K562 (cell line): Measurements from ENCODE around the gene IMMP2L. TPM values are rescaled to one million over a fixed set of nuclear protein-coding genes. Genes with fewer than 3 reads are reported as not detected.

Experiments used
- ATAC-seq: fragments of 200-7000 bp; cut with Tn5 transposase; 3 replicates; pipeline ENCODE4 v1.9.1; 2020; ENCODE audit warnings: moderate library complexity
- BruUV-seq: library from RNA; stranded (reverse); fragments of 400-500 nt; replicated peaks from 2 replicates; lab custom pipeline; 2021; lab: Mats Ljungman, UMichigan
- CTCF ChIA-PET: fragments of 300-600 bp; formaldehyde crosslinking; extraction: SDS; loops from one replicate; lab custom pipeline; 2021; ENCODE audit warnings: low intra/inter-chr PET ratio; lab: Yijun Ruan, JAX
- POLR2A ChIA-PET: fragments of 300-600, 350-650 bp; sonication (Branson Sonifier 250); formaldehyde crosslinking; extraction: SDS; loops from one replicate; lab custom pipeline; 2021; ENCODE audit warnings: antibody characterized with exemption, inconsistent platforms; lab: Yijun Ruan, JAX
- DNase-seq, 4 experiments: peaks; one replicate each; pipeline versions ENCODE4 v3.0.0 to v3.0.0-alpha.2; 2011 to 2018; ENCODE audit warnings: low spot score in 3 of 4, mixed read lengths in 3 of 4; ENCODE audit errors: extremely low read depth in 1 of 4
- FAIRE-seq: peaks from 2 replicates; lab custom pipeline; 2011; peaks lifted over from hg19 to GRCh38; lab: Jason Lieb, UNC
- H2AFZ ChIP-seq: 2 replicates; pipeline ENCODE4 v1.6.0; 2011; ENCODE audit warnings: low read depth, low read length, control low read depth, inconsistent platforms
- H3K27ac ChIP-seq: fragments of 200-600 bp; 3 replicates; pipeline ENCODE4 v1.8.0; 2011; ENCODE audit warnings: low read depth, mild to moderate bottlenecking, control low read depth, inconsistent platforms, low read length, moderate library complexity, mixed read lengths; ENCODE audit errors: extremely low read depth
- H3K27me3 ChIP-seq, 2 experiments: fragments of 300-600 bp in 1 of 2; 2 replicates in 1 of 2; 3 replicates in 1 of 2; pipeline versions ENCODE4 v1.6.0 to v1.8.0; 2011; ENCODE audit warnings: inconsistent platforms in 2 of 2, low read length in 2 of 2, mild to moderate bottlenecking in 1 of 2, mixed read lengths in 1 of 2, moderate library complexity in 1 of 2; ENCODE audit not compliant: control insufficient read depth in 2 of 2, insufficient read depth in 2 of 2
- H3K36me3 ChIP-seq: fragments of 300-600 bp; 3 replicates; pipeline ENCODE4 v1.8.0; 2011; ENCODE audit warnings: mild to moderate bottlenecking, low read length, inconsistent platforms; ENCODE audit not compliant: control insufficient read depth, insufficient read depth
- H3K4me1 ChIP-seq, 2 experiments: fragments of 200-600 bp in 1 of 2; replicated peaks in 1 of 2; 2 replicates in 1 of 2; 3 replicates in 1 of 2; pipeline versions ENCODE4 v1.5.1 to v1.8.0; 2011; ENCODE audit warnings: inconsistent platforms in 2 of 2, low read length in 2 of 2, mild to moderate bottlenecking in 1 of 2, mixed read lengths in 1 of 2, moderate library complexity in 1 of 2; ENCODE audit not compliant: control insufficient read depth in 2 of 2, insufficient read depth in 2 of 2
- H3K4me2 ChIP-seq: 2 replicates; pipeline ENCODE4 v1.6.1; 2011; ENCODE audit warnings: low read length, control low read depth, inconsistent platforms, mixed read lengths; ENCODE audit not compliant: insufficient read depth
- H3K4me3 ChIP-seq: fragments of 200-600 bp; sonication (generic), shearing (Covaris generic); 2 replicates; pipeline ENCODE4 v1.5.1; 2016; ENCODE audit warnings: control low read depth, inconsistent platforms
- H3K79me2 ChIP-seq: fragments of 200-600 bp; 3 replicates; pipeline ENCODE4 v1.8.0; 2011; ENCODE audit warnings: low read length, inconsistent platforms; ENCODE audit not compliant: control insufficient read depth, insufficient read depth
- H3K9ac ChIP-seq, 2 experiments: 2 replicates each; pipeline versions ENCODE4 v1.6.0 to v1.6.1; 2011; ENCODE audit warnings: low read depth in 2 of 2, low read length in 2 of 2, control low read depth in 1 of 2, inconsistent platforms in 1 of 2, mild to moderate bottlenecking in 1 of 2, mixed read lengths in 1 of 2; ENCODE audit not compliant: insufficient read depth in 1 of 2
- H3K9me1 ChIP-seq: one replicate; pipeline ENCODE4 v1.6.0; 2011; ENCODE audit warnings: inconsistent platforms, mild to moderate bottlenecking, low read length, moderate library complexity; ENCODE audit not compliant: control insufficient read depth, insufficient read depth
- H3K9me3 ChIP-seq: replicated peaks from 2 replicates; pipeline ENCODE4 v1.5.1; 2011; ENCODE audit warnings: low read depth, low read length, inconsistent platforms; ENCODE audit not compliant: control insufficient read depth, insufficient read depth
- H4K20me1 ChIP-seq: replicated peaks from 2 replicates; pipeline ENCODE4 v1.6.1; 2011; ENCODE audit warnings: low read length, inconsistent platforms, mixed read lengths; ENCODE audit not compliant: control insufficient read depth, insufficient read depth
- ARID3B ChIP-seq: fragments of 250-450 bp; sonication (Bioruptor Pico); IDR thresholded peaks from 2 replicates; pipeline ENCODE4 v1.4.0; 2020; ENCODE audit warnings: borderline replicate concordance
- CBFB ChIP-seq: sonication (generic); formaldehyde crosslinking; IDR thresholded peaks from 2 replicates; pipeline ENCODE4 v1.4.0; 2020; ENCODE audit warnings: mild to moderate bottlenecking, missing genetic modification reagents
- CC2D1A ChIP-seq: fragments of 450-650 bp; IDR thresholded peaks from 2 replicates; pipeline ENCODE4 v1.6.1; 2017; ENCODE audit warnings: mild to moderate bottlenecking
- E2F3 ChIP-seq: fragments of 250-450 bp; sonication (Bioruptor Pico); IDR thresholded peaks from 2 replicates; pipeline ENCODE4 v1.4.0; 2020; ENCODE audit warnings: mild to moderate bottlenecking
- ETS1 ChIP-seq: conservative IDR thresholded peaks from 2 replicates; pipeline ENCODE4 v1.6.1; 2011; ENCODE audit warnings: low read depth, mild to moderate bottlenecking, low read length; ENCODE audit not compliant: control insufficient read depth
- HNRNPK ChIP-seq: fragments of 200-400 bp; formaldehyde crosslinking; IDR thresholded peaks from one replicate; pipeline ENCODE4 v1.6.1; 2018; ENCODE audit warnings: mild to moderate bottlenecking, low read depth, low read length; ENCODE audit not compliant: poor library complexity, severe bottlenecking
- NFATC3 ChIP-seq: fragments of 450-650 bp; IDR thresholded peaks from 2 replicates; pipeline ENCODE4 v1.6.1; 2017; ENCODE audit warnings: mild to moderate bottlenecking
- PCBP1 ChIP-seq: fragments of 200-400 bp; formaldehyde crosslinking; IDR thresholded peaks from 2 replicates; pipeline ENCODE4 v1.6.1; 2018; ENCODE audit warnings: mild to moderate bottlenecking, low read depth, low read length; ENCODE audit not compliant: poor library complexity, severe bottlenecking
- PCBP2 ChIP-seq: fragments of 200-400 bp; formaldehyde crosslinking; IDR thresholded peaks from 2 replicates; pipeline ENCODE4 v1.6.1; 2018; ENCODE audit warnings: low read length, low read depth, mild to moderate bottlenecking, moderate library complexity; ENCODE audit not compliant: poor library complexity, severe bottlenecking
- TEAD1 ChIP-seq, 2 experiments: fragments of 450-650 bp in 1 of 2; sonication (generic) in 1 of 2; formaldehyde crosslinking; IDR thresholded peaks; 2 replicates each; pipeline versions ENCODE4 v1.4.0 to v1.8.0; 2020 to 2022; ENCODE audit warnings: mild to moderate bottlenecking in 2 of 2, missing genetic modification reagents in 1 of 2
- WGBS: fragments of 100-300 bp; shearing (Covaris generic); methylation state at CpG from one replicate; pipeline ENCODE4 v1.1.6; 2016; ENCODE audit warnings: low coverage, mixed read lengths; ENCODE audit not compliant: insufficient coverage; ENCODE audit errors: missing lambda C conversion rate; 5-methylcytosine and 5-hydroxymethylcytosine counted together
- in situ Hi-C: fragments of 300-500 bp; cut with MboI; formaldehyde crosslinking; loops from 4 replicates; pipeline ENCODE4 v1.15.0; 2018; ENCODE audit warnings: inconsistent platforms, mixed read lengths
- intact Hi-C: fragments of 100-400 bp; cut with micrococcal nuclease; formaldehyde crosslinking; loops from 2 replicates; pipeline ENCODE4 v1.14.2; 2022
- polyA plus RNA-seq, 8 experiments: library from polyadenylated mRNA; depleted of rRNA in 4 of 8; stranded (reverse) in 5 of 8; unstranded in 3 of 8; fragments of >200 nt; fragmentation: Nextera tagmentation in 2 of 8; fragmentation: Illumina TruSeq in 1 of 8; extraction: Ambion mirVana in 2 of 8; extraction: Trizol in 1 of 8; gene quantifications; 2 replicates each; pipeline versions ENCODE4 v1.2.1 to v1.2.3, GENCODE V29; 2011 to 2014; ENCODE audit warnings: inconsistent platforms in 1 of 8, missing spikeins in 1 of 8
- total RNA-seq, 7 experiments: library from RNA; depleted of rRNA in 6 of 7; stranded (reverse); fragments of >200 nt in 6 of 7; fragmentation: Illumina TruSeq in 2 of 7; extraction: Trizol in 2 of 7; gene quantifications; 2 replicates each; pipeline versions ENCODE4 v1.2.1 to v1.2.3, GENCODE V29; 2011 to 2021; ENCODE audit warnings: low replicate concordance in 1 of 7

The IMMP2L gene
- total and polyA plus RNA-seq, 9 of the 15 experiments (the other 6 are each of a cell fraction or from before 2014, with no cell fraction given) = 29.7 to 116 (median 53.0) TPM

GRCh38 chr7:111146136-111146535, 416.2 kb downstream of the IMMP2L start:
- Histone ChIP-seq H3K79me2 (no peaks in the 10 kb centered on the region), H4K20me1 (no peaks in the 10 kb centered on the region), H2AFZ (no peak overlapping the region), H3K9me3 (no peaks in the 10 kb centered on the region), H3K27ac (no peak overlapping the region), H3K9me1 (no peaks in the 10 kb centered on the region), H3K4me3 (no peak overlapping the region), H3K27me3 (no peaks in the 10 kb centered on the region), H3K4me2 (no peak overlapping the region), H3K4me1 (no peaks in the 10 kb centered on the region), H3K9ac (no peak overlapping the region), H3K36me3 (no peaks in the 10 kb centered on the region)
- POLR2A ChIA-PET = interaction anchor here (1.8 kb wide), 1 partner anchor 18 kb away, joined by 6 read pairs; no protein-coding TSS in a partner anchor
- BruUV-seq = no TSS peak
- in situ Hi-C loops = no loop called here
- intact Hi-C loops = no loop called here
- peak; percentile 92 for TF ChIP-seq PCBP2
- peak; percentile 78 for TF ChIP-seq PCBP1
- peak; percentile 93 for TF ChIP-seq HNRNPK
- TF ChIP-seq CBFB (CRISPR knock-in tag) = no peak
- no peak for ATAC-seq
- CTCF ChIA-PET = no interaction called here
- no peak for DNase-seq
- no peak for FAIRE-seq

GRCh38 chr7:111145472-111145871, 416.8 kb downstream of the IMMP2L start:
- POLR2A ChIA-PET = no interaction called here
- Histone ChIP-seq H3K27me3 (no peaks in the 10 kb centered on the region), H4K20me1 (no peaks in the 10 kb centered on the region), H3K9me1 (no peaks in the 10 kb centered on the region), H3K79me2 (no peaks in the 10 kb centered on the region), H3K4me3 (no peak overlapping the region), H3K4me1 (no peaks in the 10 kb centered on the region), H2AFZ (no peak overlapping the region), H3K9me3 (no peaks in the 10 kb centered on the region), H3K27ac (no peak overlapping the region), H3K36me3 (no peaks in the 10 kb centered on the region), H3K4me2 (no peak overlapping the region), H3K9ac (no peak overlapping the region)
- ATAC-seq = no peak
- BruUV-seq = no TSS peak
- no peak for DNase-seq
- intact Hi-C loops = no loop called here
- CTCF ChIA-PET = no interaction called here
- no peak for FAIRE-seq
- in situ Hi-C loops = no loop called here
- WGBS = 93% methylated on average over 2 of the region's 2 CpGs
- TF ChIP-seq NFATC3 = no peak
- TF ChIP-seq ARID3B (CRISPR knock-in tag) = no peak
- TF ChIP-seq ETS1 = no peak
- TF ChIP-seq TEAD1 (CRISPR knock-in tag; IDR thresholded peaks at IDR 0.05) = no peak
- TF ChIP-seq E2F3 (CRISPR knock-in tag) = no peak
- TF ChIP-seq CC2D1A = no peak
